Measurements from ENCODE around the gene GSTK1.

Gene GSTK1

GRCh38 chr7:143296686-143297085 lies 33.4 kb downstream of the GSTK1 start:
- no peak for DNase-seq
- Histone ChIP-seq H3K9me3 (replicated peaks; ENCODE audit: insufficient read depth, low read length) (no peaks in the 10 kb centered on the region), H3K79me2 (ENCODE audit: low read length) (peaks cover 40% of the 10 kb centered on the region), H4K20me1 (ENCODE audit: insufficient read depth, low read length) (no peaks in the 10 kb centered on the region), H3K27me3 (replicated peaks; ENCODE audit: insufficient read depth, low read length) (no peaks in the 10 kb centered on the region), H3K9me2 (replicated peaks; ENCODE audit: insufficient read depth, low read length) (no peaks in the 10 kb centered on the region), H3K4me2 (ENCODE audit: low read depth, low read length) (no peak overlapping the region), H2AFZ (ENCODE audit: low read length) (no peak overlapping the region), H3K27ac (ENCODE audit: low read length) (no peak overlapping the region), H3K36me3 (replicated peaks; ENCODE audit: insufficient read depth, low read length) (peaks cover 34% of the 10 kb centered on the region), H3K9ac (ENCODE audit: low read length) (no peak overlapping the region), H3F3A (ENCODE audit: insufficient read depth, low read length) (no peaks in the 10 kb centered on the region; the same call in 1 of the 2 replicates), H3K4me1 (ENCODE audit: low read length) (no peaks in the 10 kb centered on the region), H3K4me3 (ENCODE audit: low read length) (no peak overlapping the region)
- TF ChIP-seq EZH2phosphoT487 (IDR thresholded peaks at IDR 0.05; ENCODE audit: low read length) (no peak), EZH2 (optimal IDR thresholded peaks at IDR 0.05; ENCODE audit: low read depth, low read length) (no peak)
- TF ChIP-seq, protein P1, sequence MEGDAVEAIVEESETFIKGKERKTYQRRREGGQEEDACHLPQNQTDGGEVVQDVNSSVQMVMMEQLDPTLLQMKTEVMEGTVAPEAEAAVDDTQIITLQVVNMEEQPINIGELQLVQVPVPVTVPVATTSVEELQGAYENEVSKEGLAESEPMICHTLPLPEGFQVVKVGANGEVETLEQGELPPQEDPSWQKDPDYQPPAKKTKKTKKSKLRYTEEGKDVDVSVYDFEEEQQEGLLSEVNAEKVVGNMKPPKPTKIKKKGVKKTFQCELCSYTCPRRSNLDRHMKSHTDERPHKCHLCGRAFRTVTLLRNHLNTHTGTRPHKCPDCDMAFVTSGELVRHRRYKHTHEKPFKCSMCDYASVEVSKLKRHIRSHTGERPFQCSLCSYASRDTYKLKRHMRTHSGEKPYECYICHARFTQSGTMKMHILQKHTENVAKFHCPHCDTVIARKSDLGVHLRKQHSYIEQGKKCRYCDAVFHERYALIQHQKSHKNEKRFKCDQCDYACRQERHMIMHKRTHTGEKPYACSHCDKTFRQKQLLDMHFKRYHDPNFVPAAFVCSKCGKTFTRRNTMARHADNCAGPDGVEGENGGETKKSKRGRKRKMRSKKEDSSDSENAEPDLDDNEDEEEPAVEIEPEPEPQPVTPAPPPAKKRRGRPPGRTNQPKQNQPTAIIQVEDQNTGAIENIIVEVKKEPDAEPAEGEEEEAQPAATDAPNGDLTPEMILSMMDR (IDR thresholded peaks at IDR 0.05; ENCODE audit: low read length): no peak

- H3K9ac ChIP-seq (ENCODE audit: low read length): no peak overlapping the region
- peaks cover 24% of the 10 kb centered on the region for H3K79me2 ChIP-seq (ENCODE audit: low read length)
- no peaks in the 10 kb centered on the region for H3K4me1 ChIP-seq (ENCODE audit: low read length)
- H4K20me1 ChIP-seq (ENCODE audit: insufficient read depth, low read length): no peaks in the 10 kb centered on the region
- H3K36me3 ChIP-seq (replicated peaks; ENCODE audit: insufficient read depth, low read length): peaks cover 36% of the 10 kb centered on the region
- no peak overlapping the region for H3K4me2 ChIP-seq (ENCODE audit: low read depth, low read length)
- no peak overlapping the region for H2AFZ ChIP-seq (ENCODE audit: low read length)
- H3K9me2 ChIP-seq (replicated peaks; ENCODE audit: insufficient read depth, low read length): no peaks in the 10 kb centered on the region
- H3F3A ChIP-seq (ENCODE audit: insufficient read depth, low read length): no peaks in the 10 kb centered on the region; the same call in 1 of the 2 replicates
- H3K27me3 ChIP-seq (replicated peaks; ENCODE audit: insufficient read depth, low read length): no peaks in the 10 kb centered on the region
- H3K4me3 ChIP-seq (ENCODE audit: low read length): no peak overlapping the region
- TF ChIP-seq EZH2phosphoT487 (IDR thresholded peaks at IDR 0.05; ENCODE audit: low read length) (no peak), EZH2 (optimal IDR thresholded peaks at IDR 0.05; ENCODE audit: low read depth, low read length) (no peak)
- TF ChIP-seq, protein P1 (IDR thresholded peaks at IDR 0.05; ENCODE audit: low read length): no peak
- H3K27ac ChIP-seq (ENCODE audit: low read length): no peak overlapping the region
- H3K9me3 ChIP-seq (replicated peaks; ENCODE audit: insufficient read depth, low read length): no peaks in the 10 kb centered on the region
- DNase-seq: no peak
Observed at GRCh38 chr7:143299346-143299745, 36.1 kb downstream of the GSTK1 start.

- H3K27me3 ChIP-seq (replicated peaks; ENCODE audit: insufficient read depth, low read length): no peaks in the 10 kb centered on the region
- H3K4me3 ChIP-seq (ENCODE audit: low read length): no peak overlapping the region
- no peaks in the 10 kb centered on the region; the same call in 1 of the 2 replicates for H3F3A ChIP-seq (ENCODE audit: insufficient read depth, low read length)
- H3K79me2 ChIP-seq (ENCODE audit: low read length): peaks cover 19% of the 10 kb centered on the region
- no peak overlapping the region for H3K27ac ChIP-seq (ENCODE audit: low read length)
- no peak overlapping the region for H3K9ac ChIP-seq (ENCODE audit: low read length)
- peaks cover 40% of the 10 kb centered on the region for H3K36me3 ChIP-seq (replicated peaks; ENCODE audit: insufficient read depth, low read length)
- peak; percentile 40 for DNase-seq
- no peaks in the 10 kb centered on the region for H3K9me2 ChIP-seq (replicated peaks; ENCODE audit: insufficient read depth, low read length)
- no peaks in the 10 kb centered on the region for H3K4me1 ChIP-seq (ENCODE audit: low read length)
- H3K4me2 ChIP-seq (ENCODE audit: low read depth, low read length): no peak overlapping the region
- H4K20me1 ChIP-seq (ENCODE audit: insufficient read depth, low read length): no peaks in the 10 kb centered on the region
- no peak for TF ChIP-seq EZH2 (optimal IDR thresholded peaks at IDR 0.05; ENCODE audit: low read depth, low read length)
- TF ChIP-seq, protein P1 (IDR thresholded peaks at IDR 0.05; ENCODE audit: low read length): peak; percentile 64
- TF ChIP-seq EZH2phosphoT487 (IDR thresholded peaks at IDR 0.05; ENCODE audit: low read length): no peak
- no peak overlapping the region for H2AFZ ChIP-seq (ENCODE audit: low read length)
- H3K9me3 ChIP-seq (replicated peaks; ENCODE audit: insufficient read depth, low read length): no peaks in the 10 kb centered on the region
Observed at GRCh38 chr7:143299840-143300239, 36.6 kb downstream of the GSTK1 start.

All from MM.1S (cell line).